SH-SY5Y (cell line): ENCODE measurements around the gene ANKRD12.

Experiments
- GATA2 ChIP-seq: IDR thresholded peaks from 2 replicates; pipeline ENCODE4 v1.6.1; 2011; ENCODE audit warnings: mild to moderate bottlenecking, low read depth, low read length
- GATA3 ChIP-seq: IDR thresholded peaks from 2 replicates; pipeline ENCODE4 v1.6.1; 2011; ENCODE audit warnings: low read depth, mild to moderate bottlenecking, low read length, moderate library complexity

- TF ChIP-seq GATA2 (no peak), GATA3 (no peak)
Observed at GRCh38 chr18:9184998-9185613, 48.5 kb downstream of the ANKRD12 start.
